Liver (tissue), 9 donors: Measurements from ENCODE around the gene MOGAT2. TPM values are rescaled to one million over a fixed set of nuclear protein-coding genes. Genes with fewer than 3 reads are reported as not detected.

Source experiments
- DNase-seq: peaks from one replicate; pipeline ENCODE4 v3.0.0-alpha.2; 2017; ENCODE audit warnings: low spot score
- H3K27ac ChIP-seq, 2 donors: one replicate each; pipeline ENCODE4 v1.7.0; 2013; ENCODE audit warnings: inconsistent platforms in 2 of 2, low read length in 2 of 2, control low read depth in 1 of 2, low read depth in 1 of 2, mild to moderate bottlenecking in 1 of 2
- H3K27me3 ChIP-seq, 4 donors: one replicate each; pipeline versions ENCODE4 v1.6.1 to v1.7.0; 2013; ENCODE audit warnings: low read length in 3 of 4, inconsistent platforms in 1 of 4, mild to moderate bottlenecking in 1 of 4, moderate library complexity in 1 of 4; ENCODE audit not compliant: control insufficient read depth in 4 of 4, insufficient read depth in 4 of 4
- H3K36me3 ChIP-seq, 4 donors: one replicate each; pipeline versions ENCODE4 v1.6.1 to v1.7.0; 2013; ENCODE audit warnings: low read length in 3 of 4, mild to moderate bottlenecking in 3 of 4, low read depth in 1 of 4, moderate library complexity in 1 of 4; ENCODE audit not compliant: control insufficient read depth in 4 of 4, insufficient read depth in 3 of 4
- H3K4me1 ChIP-seq, 4 donors: one replicate each; pipeline versions ENCODE4 v1.6.1 to v1.7.0; 2013; ENCODE audit warnings: low read length in 3 of 4, mild to moderate bottlenecking in 3 of 4, moderate library complexity in 1 of 4; ENCODE audit not compliant: control insufficient read depth in 4 of 4, insufficient read depth in 4 of 4
- H3K4me3 ChIP-seq, 3 donors: one replicate each; pipeline versions ENCODE4 v1.6.1 to v1.7.0; 2013; ENCODE audit warnings: low read length in 3 of 3, control low read depth in 1 of 3, low read depth in 1 of 3, mild to moderate bottlenecking in 1 of 3
- H3K9ac ChIP-seq, 2 donors: one replicate each; pipeline ENCODE4 v1.7.0; 2013; ENCODE audit warnings: low read length in 2 of 2, mild to moderate bottlenecking in 2 of 2, moderate library complexity in 2 of 2, control low read depth in 1 of 2, low read depth in 1 of 2
- H3K9me3 ChIP-seq, 4 donors: one replicate each; pipeline versions ENCODE4 v1.6.1 to v1.7.0; 2013; ENCODE audit warnings: low read length in 3 of 4; ENCODE audit not compliant: control insufficient read depth in 4 of 4
- ATF3 ChIP-seq: IDR thresholded peaks from 2 replicates; pipeline ENCODE4 v1.6.1; 2016; ENCODE audit warnings: antibody characterized with exemption
- CTCF ChIP-seq: fragments of 150-350 bp; IDR thresholded peaks from 2 replicates; pipeline ENCODE4 v1.5.1; 2017; ENCODE audit warnings: improper control_type of control experiment, low read depth, low read length; ENCODE audit not compliant: missing input control
- EGR1 ChIP-seq, 2 donors: IDR thresholded peaks; 2 replicates each; pipeline ENCODE4 v1.6.1; 2016 to 2018; ENCODE audit warnings: antibody characterized with exemption in 2 of 2, low read depth in 2 of 2
- FOXA1 ChIP-seq: IDR thresholded peaks from 2 replicates; pipeline ENCODE4 v1.6.1; 2016; ENCODE audit warnings: antibody characterized with exemption
- FOXA2 ChIP-seq: IDR thresholded peaks from 2 replicates; pipeline ENCODE4 v1.6.1; 2016; ENCODE audit warnings: antibody characterized with exemption
- GABPA ChIP-seq, 2 donors: IDR thresholded peaks in 1 of 2; conservative IDR thresholded peaks in 1 of 2; 2 replicates each; pipeline ENCODE4 v1.6.1; 2016; ENCODE audit warnings: antibody characterized with exemption in 2 of 2, mild to moderate bottlenecking in 1 of 2, moderate library complexity in 1 of 2
- HNF4A ChIP-seq, 2 donors: conservative IDR thresholded peaks; 2 replicates each; pipeline ENCODE4 v1.6.1; 2016; ENCODE audit warnings: antibody characterized with exemption in 2 of 2, mild to moderate bottlenecking in 2 of 2
- HNF4G ChIP-seq: IDR thresholded peaks from 2 replicates; pipeline ENCODE4 v1.6.1; 2016; ENCODE audit warnings: antibody characterized with exemption
- JUND ChIP-seq, 2 donors: IDR thresholded peaks; 2 replicates each; pipeline ENCODE4 v1.6.1; 2016; ENCODE audit warnings: antibody characterized with exemption in 2 of 2
- MAX ChIP-seq: IDR thresholded peaks from 2 replicates; pipeline ENCODE4 v1.6.1; 2016; ENCODE audit warnings: antibody characterized with exemption
- NR2F2 ChIP-seq: IDR thresholded peaks from 2 replicates; pipeline ENCODE4 v1.6.1; 2016; ENCODE audit warnings: antibody characterized with exemption
- RAD21 ChIP-seq, 2 donors: IDR thresholded peaks; 2 replicates each; pipeline ENCODE4 v1.6.1; 2016; ENCODE audit warnings: antibody characterized with exemption in 2 of 2, mild to moderate bottlenecking in 2 of 2
- REST ChIP-seq: IDR thresholded peaks from 2 replicates; pipeline ENCODE4 v1.6.1; 2016; ENCODE audit warnings: antibody characterized with exemption, mild to moderate bottlenecking
- RXRA ChIP-seq, 2 donors: IDR thresholded peaks; 2 replicates each; pipeline ENCODE4 v1.6.1; 2017 to 2018; ENCODE audit warnings: antibody characterized with exemption in 2 of 2, mild to moderate bottlenecking in 1 of 2
- SP1 ChIP-seq: IDR thresholded peaks from 2 replicates; pipeline ENCODE4 v1.6.1; 2018; ENCODE audit warnings: antibody characterized with exemption, mild to moderate bottlenecking
- TAF1 ChIP-seq: conservative IDR thresholded peaks from 2 replicates; pipeline ENCODE4 v1.6.1; 2016; ENCODE audit warnings: antibody characterized with exemption, mild to moderate bottlenecking
- YY1 ChIP-seq: IDR thresholded peaks from 2 replicates; pipeline ENCODE4 v1.6.1; 2016; ENCODE audit warnings: antibody characterized with exemption, mild to moderate bottlenecking
- ZBTB33 ChIP-seq: IDR thresholded peaks from 2 replicates; pipeline ENCODE4 v1.6.1; 2016; ENCODE audit warnings: antibody characterized with exemption
- WGBS: extraction: QIAGEN DNeasy Blood & Tissue Kit; methylation state at CpG from one replicate; pipeline ENCODE4 v1.1.7; 2013; 5-methylcytosine and 5-hydroxymethylcytosine counted together
- polyA plus RNA-seq, 2 donors: library from polyadenylated mRNA; stranded (reverse) in 1 of 2; unstranded in 1 of 2; fragments of 200-250 nt in 1 of 2; fragments of >200 nt in 1 of 2; fragmentation: Nextera tagmentation in 1 of 2; extraction: Ambion mirVana in 1 of 2; gene quantifications; one replicate each; pipeline versions ENCODE4 v1.2.1 to v1.2.3, GENCODE V29; 2013 to 2015
- total RNA-seq, 2 donors: library from RNA; depleted of rRNA; stranded (reverse); fragments of >200 nt; gene quantifications; one replicate each; pipeline ENCODE4 v1.2.3, GENCODE V29; 2014
- donor health status: healthy.
- donor health status: healthy.
- donor health status: healthy.
- donor health status: healthy.
- donor health status: healthy.

MOGAT2 gene
- total and polyA plus RNA-seq, 4 donors, result 1.0 to 92.4 (median 37.6) TPM

- H3K27me3 ChIP-seq, result no peaks in the 10 kb centered on the region
- peaks cover 16 to 56% (median 41%) of the 10 kb centered on the region in 4 donors for H3K4me1 ChIP-seq
- no peak for TF ChIP-seq FOXA1
- peak; percentile 79 to 90 for TF ChIP-seq HNF4A (conservative IDR thresholded peaks at IDR 0.05)
- TF ChIP-seq CTCF, result no peak
- no peak for TF ChIP-seq TAF1
- TF ChIP-seq HNF4G, result no peak
- peak; percentile 87 for TF ChIP-seq ATF3
- TF ChIP-seq RAD21 (IDR thresholded peaks at IDR 0.05), result no peak
- TF ChIP-seq MAX, result peak; percentile 0
- peak; percentile 71 to 84 for TF ChIP-seq JUND (IDR thresholded peaks at IDR 0.05)
- no peak for TF ChIP-seq NR2F2
- no peak for TF ChIP-seq FOXA2
- TF ChIP-seq RXRA (IDR thresholded peaks at IDR 0.05), result peak; percentile 39 to 80
- peak; percentile 36 for TF ChIP-seq SP1
- TF ChIP-seq YY1, result no peak
- no peak for TF ChIP-seq ZBTB33
- no peak for TF ChIP-seq EGR1 (IDR thresholded peaks at IDR 0.05; ENCODE audit: low read depth in 2 of 2)
- peak; percentile 39 for TF ChIP-seq REST
- TF ChIP-seq GABPA (IDR thresholded peaks at IDR 0.05 in 1 of 2, conservative IDR thresholded peaks at IDR 0.05 in 1 of 2), result no peak
- 25% methylated on average over 5 of the region's 5 CpGs for WGBS
- peak overlapping the region; percentile 51 to 69 for H3K27ac ChIP-seq
- no peaks in the 10 kb centered on the region for H3K9me3 ChIP-seq
- H3K9ac ChIP-seq, result no peak overlapping the region
- peaks cover 0 to 10% (median 7%) of the 10 kb centered on the region in 4 donors for H3K36me3 ChIP-seq
- no peak overlapping the region for H3K4me3 ChIP-seq
- DNase-seq, result no peak
Observed at GRCh38 chr11:75734491-75735180, 17.0 kb downstream of the MOGAT2 start.
